Measurements from ENCODE around the gene OR10A4.

DNA sequence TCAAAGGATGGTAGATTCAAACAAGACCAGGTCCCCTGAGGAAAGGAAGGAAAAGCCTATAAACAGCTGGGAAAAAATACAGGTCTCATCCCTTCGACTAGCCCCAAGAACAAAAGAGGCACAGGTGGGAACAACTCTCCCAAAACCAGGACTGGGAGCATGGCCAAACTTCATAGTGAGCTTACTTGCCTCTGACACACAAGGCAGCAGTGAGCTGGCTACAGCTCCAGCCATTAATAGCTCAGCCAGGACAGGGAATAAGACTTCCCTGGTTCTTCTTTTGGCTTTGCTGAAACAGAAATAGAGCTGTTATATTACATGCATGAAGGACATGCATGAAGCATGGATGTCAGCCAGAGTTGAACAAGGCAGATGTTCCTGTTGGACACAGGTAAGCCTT is 13.5 kb upstream of the OR10A4 start, which contains the start of gene OR10A2:
- TF ChIP-seq CTCF (IDR thresholded peaks at IDR 0.05): no peak
- TF ChIP-seq POLR2A (IDR thresholded peaks at IDR 0.05): no peak

Measured in testis (tissue), 2 donors.